Anterior cingulate cortex (tissue), 58 donors: ENCODE data around the gene GREB1.
A peak's percentile ranks its signal among the peaks of the same experiment; 100 is the strongest.

Source experiments
- DNase-seq, 58 donors: peaks; one replicate each; lab custom pipeline; 2025; lab: John Stamatoyannopoulos, UW

The GREB1 gene

DNA sequence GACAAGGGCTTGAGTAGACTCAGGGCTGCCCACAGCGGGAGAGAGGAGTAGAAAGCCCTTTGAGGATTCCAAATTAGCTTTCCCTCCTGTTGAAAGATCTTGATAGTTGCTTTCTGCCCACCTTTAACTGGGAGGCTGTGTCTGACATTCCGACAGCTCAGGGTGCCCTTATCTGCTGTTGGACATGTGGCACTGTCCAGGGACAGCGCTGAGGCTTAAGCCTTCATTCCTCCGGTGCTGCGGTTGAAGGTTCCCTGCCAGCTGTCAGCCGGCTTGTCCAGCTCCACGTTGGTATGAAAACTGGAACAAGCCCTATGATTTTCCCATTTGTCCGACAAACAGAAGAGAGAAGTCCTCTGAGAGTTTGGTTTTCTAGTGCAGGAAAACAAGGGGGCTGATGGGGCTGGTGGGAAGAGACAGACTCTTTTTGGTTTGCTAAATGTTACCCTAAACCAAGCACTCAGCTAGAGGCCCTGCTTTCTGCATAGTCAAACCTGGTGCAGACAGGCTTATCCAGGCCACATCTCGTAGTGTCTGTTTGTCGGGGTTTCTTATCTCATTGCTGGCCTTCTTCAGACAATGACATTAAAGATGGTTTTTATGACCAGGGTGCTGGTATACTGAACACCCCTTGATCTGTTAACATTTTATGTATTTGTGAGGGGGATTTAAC, 24.5 kb downstream of the GREB1 start:
- no peak for DNase-seq

DNA sequence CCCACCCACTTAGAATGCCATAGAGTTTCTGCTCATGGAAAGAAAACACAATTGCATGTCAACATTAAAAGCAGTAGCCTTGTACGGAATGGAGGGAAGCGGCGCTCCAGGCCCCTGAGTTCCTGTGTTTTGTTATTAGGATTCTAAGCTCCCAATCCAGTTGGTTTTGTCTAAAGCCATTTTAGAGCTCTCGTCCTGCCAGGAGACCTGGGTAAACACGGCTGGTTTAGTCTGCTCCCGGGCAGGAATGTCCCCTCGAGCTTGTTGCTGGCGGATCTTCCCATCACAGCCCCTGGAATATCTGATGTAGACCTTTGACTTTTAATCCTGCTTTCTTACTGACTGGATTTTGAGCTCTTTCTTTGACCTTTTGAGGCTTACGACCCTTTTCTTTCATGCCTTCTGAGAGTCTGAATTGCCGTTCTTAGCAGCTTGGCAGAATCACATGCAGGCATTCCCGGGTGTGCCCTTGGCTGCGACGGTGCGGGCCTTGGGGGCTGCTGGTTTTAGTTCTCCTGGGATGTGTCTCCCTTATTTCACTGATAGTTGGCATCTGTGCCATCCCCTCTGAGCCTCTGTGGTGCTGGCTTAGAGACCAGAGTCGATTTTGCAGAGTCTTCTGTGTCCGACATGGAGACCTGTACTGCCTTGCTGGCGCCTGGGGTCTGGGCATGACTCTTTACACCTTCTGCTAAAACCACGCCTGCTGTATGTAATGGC, 25.4 kb downstream of the GREB1 start:
- no peak for DNase-seq

DNA sequence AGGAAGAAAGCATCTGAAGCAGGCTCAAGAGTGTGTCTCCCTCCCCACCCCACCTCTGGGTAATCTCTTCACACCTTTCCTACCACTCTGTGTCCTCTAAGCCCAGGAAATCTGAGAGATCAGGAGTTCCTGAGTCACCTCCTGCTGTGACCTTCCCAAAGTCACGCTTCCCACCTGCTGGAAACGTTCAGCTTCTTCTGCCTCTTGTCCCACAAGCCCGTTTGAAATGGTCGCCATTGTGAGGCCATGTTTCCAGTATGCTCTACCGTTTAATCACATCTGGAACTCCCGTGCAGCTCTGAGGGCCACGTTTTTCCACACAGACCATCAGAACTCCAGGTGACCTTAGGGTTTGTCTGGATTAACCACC, 25.9 kb downstream of the GREB1 start:
- DNase-seq, result no peak

DNA sequence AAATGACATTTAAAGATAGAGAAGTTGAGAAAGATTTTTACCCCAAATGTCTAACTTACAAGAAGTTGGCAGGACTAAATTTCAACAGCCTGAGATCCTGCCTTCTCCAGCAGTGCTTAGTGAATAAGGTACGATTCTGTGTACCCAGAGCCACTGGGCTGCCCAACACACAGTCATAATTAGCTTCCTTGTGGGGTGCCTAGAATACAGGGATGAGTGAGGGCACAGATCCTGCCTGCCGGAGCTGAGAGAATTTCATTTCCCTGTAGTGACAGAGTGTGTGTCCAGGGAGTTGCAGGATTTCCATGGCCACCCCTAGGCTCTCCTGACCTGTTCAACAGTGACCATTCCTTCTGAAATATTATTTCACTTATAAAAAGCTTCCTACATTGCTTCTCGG, 27.0 kb downstream of the GREB1 start:
- no peak for DNase-seq

DNA sequence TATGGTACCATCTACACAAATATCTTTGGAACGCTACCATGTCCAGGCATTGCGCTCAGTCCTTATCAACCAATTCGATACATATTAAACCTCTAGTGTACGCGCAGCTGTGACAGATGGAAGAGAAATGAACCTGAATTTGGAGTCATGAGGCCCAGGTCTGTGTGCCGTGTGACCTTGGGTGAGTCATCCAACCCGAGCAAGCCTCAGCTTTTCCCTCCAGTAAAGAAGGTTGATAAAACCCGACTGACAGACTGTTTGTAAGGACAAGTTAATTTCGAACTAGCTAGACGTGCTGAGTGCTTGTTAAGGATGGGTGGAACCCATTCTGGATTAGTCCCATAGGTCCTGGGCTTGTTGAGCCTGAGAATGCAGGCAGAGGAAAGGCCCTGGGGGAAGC, 28.2 kb downstream of the GREB1 start:
- DNase-seq, result no peak

DNA sequence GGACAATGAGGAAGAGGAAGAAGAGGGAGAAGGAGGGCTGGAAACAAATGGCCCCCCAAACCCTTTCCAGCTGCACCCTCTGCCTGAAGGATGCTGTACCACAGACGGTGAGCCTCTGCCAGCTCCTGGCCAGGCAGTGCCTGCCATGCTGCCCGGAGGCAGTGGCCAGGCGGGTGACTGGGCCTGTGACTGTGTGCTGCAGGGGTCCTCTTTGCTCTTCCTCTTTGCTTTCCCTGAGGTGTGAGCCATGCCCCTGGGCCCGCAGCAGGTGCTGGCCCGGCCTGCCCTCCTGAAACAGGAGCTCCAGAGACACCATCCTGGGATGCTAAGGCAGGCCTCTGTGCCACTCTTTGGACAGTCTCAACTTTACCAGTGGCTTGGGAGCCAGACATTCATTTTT, 28.6 kb downstream of the GREB1 start:
- no peak for DNase-seq

DNA sequence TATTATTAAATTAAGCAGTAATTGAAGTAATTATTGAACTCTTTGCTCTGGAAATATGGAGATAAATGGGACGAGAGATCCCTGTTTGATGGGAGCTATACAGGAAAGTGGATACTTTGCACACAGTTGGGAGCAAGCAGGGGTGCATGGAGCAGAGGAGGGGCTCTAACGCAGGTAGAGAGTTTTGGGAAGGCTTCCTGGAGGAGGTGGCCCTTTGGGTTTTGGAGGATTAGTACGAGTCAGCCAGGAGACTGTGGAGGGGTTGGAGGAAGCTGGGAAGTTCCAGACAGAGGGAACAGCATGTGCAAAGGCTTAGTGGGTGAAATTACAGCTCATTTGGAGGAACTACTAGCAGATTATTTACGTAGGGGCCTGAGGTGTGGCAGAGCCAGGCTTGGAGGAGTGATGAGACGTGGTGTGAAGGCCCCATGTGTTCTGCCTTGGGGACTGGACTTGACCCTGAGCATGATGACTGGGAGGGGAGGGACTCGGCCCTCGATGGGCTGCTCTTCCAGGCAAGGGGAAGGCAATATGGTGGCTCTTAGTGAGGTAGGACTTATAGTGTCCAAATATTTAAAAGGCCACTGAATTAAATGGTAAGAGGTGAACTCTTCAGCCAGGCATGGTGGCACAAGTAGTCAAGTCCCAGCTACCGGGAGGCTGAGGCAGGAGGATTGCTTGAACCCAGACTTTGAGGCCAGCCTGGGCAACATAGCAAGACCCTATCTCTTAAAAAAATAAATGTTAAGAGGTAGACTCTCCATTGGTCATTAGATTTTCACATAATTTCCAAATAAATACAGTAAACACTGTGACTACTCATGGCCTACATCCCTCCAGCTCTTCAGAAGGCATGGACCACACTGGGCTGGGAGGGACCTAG, 30.2 kb downstream of the GREB1 start:
- no peak for DNase-seq

DNA sequence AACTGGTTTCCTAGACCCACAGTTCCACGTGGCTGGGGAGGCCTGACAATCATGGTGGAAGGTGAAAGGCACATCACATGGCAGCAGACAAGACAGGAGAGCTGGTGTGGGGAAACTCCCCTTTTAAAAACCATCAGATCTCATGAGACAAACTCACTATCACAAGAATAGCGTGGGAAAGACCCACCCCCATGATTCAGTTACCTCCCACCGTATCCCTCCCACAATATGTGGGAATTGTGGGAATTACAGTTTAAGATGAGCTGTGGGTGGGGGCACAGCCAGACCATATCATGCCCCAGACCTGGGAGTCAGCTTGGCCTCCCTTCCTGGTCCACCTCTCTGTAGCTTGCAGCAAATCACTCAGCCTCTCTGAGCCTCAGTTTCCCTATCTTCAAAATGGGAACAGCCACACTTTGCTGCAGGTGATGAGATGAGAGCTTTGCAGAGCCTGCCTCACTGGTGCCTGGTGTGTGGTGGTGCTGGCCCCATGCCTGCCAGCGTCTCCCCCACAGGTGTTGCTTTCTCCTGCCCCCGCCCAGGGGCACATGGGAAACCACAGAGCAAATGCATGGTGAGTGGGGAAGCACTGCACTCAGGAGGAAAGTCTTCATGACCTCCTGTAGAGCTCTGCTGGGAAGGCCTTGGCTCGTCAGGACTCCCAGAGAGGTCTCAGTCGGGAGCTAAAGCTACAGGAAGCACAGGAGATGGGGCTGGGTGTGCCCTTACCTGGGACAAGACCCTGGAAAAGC, 31.1 kb downstream of the GREB1 start:
- no peak for DNase-seq

DNA sequence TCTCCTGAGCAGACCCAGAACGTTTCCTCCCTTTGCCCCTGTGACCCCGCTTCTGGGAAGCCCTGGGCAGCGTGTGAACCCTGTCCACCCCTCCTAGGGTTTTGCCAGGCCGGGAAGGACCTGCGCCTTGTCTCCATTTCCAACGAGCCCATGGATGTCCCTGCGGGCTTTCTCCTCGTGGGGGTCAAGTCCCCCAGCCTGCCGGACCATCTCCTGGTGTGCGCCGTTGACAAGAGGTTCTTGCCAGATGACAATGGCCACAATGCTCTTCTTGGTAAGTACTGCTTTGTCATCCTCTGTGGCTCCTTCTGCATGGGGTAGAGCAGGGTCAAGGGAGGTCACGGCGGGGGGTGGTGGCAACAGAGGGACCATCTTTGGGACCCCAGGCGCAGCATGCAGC, 32.5 kb downstream of the GREB1 start:
- no peak for DNase-seq

DNA sequence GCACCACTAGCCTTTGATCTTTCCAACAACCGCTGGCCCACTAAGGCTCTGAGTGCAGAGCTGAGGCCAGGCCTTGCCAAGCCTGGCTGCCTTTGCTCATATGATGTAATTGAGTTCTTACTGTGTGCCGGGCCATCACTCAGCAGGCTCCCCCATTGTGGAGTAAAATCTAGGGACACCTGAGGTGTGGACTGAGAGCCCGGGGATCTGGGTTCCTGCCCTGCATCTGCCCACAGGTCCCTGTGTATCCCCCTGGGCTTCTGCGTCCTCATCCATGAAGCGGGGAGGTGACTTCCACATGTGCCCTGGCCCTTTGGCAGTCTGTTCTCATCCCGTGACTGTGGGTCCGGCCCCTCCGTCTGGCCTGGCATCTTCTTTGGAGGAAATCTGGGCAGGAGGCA, 33.8 kb downstream of the GREB1 start:
- peak in 2 of 58 donors; percentile 48 to 72 for DNase-seq

DNA sequence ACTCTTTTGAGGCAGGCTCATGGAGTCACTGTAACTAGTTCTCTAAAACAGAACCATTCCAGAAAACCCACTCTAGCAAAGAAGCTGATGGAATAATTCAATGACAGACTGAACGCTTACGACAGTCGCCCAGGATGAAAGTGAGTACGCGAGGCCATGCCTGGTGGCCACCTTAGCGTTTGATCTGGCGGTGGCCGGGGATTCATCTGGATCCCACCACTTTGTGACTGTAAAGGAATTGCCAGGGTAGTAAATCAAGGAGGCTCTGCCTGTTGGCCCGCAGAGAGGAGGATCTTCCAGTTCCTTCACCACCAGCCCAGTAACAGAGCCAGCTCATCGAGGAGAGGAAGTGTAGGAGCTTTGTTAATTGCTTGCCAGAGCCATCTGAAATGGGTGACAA, 34.6 kb downstream of the GREB1 start:
- no peak for DNase-seq

DNA sequence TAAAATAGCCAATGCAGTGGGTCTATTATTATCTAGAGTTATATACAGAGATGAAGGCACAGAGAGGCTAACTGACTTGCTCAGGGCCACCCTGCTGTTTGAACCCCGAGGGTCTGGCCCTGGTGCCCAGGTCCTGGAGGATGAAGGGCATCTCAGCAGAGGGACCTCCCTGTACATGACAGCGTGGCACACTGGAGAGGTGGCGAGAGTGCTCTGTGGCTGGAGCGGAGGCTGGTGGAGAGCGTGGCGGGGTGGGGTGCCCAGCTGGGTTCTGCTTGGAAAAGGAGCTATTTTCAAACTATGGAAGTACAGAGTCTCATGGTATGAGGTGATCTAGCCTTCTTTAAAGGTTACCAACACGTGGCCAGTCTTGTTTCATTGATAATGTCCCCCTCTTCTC, 35.8 kb downstream of the GREB1 start:
- no peak for DNase-seq

DNA sequence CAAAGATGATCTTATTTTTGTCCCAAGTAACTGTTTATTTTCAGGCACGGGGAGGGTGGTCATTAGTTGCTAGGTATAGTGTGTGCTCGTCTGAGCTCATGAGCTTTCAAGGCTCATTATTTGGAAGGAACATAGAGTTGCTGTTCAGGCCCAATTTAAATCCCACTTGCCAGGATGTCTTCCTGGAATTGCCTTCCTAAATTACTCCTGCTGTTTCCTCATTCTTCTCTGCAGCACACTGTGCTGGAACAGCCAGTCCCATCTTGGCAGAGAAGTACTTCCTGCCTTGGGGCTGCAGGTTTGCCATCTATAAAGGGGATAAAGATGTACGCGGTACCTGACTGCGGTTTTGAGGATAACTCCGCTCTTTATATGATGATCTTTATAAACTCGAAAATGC, 37.3 kb downstream of the GREB1 start:
- DNase-seq, result peak in 16 of 58 donors; percentile 10 to 72 (median 28)

DNA sequence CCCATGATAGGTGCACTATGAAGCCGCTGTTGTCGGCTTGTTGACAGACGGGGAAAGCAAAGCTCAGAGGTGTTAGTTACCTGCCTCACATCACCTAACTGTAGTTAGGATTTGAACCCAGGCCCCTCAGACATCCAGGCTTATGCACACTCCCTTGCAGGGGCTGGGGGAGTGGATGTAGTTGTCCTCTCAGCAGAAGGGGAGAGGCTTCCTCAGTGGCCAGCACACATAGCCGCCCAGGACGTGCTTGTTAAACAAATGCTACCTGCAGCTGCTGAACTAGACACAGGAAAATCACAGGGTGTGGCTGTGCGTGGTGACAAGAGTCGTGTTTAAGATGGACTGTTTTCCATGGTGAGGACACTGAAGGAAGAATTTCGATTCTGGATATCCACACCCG, 39.2 kb downstream of the GREB1 start:
- no peak for DNase-seq

DNA sequence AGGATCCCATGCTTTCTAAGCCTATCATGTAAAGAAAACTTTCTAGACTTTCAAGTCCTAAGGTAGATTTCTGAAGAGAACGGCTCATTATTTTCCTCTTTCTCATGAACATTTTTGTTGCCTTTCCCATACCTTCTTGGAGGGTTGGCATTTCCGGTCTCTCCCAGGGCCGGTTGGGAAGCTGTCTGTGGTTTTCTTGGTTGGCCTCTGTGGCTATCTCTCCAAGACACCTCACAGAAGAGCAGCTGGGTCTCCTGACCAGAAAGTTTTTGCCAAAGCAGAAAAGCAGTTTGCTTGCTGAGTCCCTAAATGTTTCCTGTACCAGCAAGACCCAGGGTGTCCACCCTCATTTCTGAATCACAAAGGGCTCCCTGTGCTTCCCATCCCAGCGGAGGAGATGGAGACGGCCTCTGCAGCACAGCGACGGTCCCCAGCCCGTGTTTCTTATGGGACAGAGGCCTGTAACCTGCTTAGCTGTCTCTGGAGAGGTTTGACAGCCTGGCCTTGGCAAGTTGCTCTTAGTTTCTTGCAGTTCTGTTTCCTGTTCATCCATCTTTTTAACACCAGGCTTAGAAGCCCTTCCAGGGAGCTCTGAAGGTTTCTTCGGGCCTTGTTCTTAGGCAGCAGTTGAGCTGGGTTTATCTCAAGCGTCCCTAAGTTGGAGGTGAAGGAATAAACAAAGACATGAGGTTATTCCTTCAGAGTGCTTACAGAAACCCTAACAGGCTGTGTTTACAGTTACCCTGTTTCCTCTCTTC, 39.8 kb downstream of the GREB1 start:
- DNase-seq, result no peak

DNA sequence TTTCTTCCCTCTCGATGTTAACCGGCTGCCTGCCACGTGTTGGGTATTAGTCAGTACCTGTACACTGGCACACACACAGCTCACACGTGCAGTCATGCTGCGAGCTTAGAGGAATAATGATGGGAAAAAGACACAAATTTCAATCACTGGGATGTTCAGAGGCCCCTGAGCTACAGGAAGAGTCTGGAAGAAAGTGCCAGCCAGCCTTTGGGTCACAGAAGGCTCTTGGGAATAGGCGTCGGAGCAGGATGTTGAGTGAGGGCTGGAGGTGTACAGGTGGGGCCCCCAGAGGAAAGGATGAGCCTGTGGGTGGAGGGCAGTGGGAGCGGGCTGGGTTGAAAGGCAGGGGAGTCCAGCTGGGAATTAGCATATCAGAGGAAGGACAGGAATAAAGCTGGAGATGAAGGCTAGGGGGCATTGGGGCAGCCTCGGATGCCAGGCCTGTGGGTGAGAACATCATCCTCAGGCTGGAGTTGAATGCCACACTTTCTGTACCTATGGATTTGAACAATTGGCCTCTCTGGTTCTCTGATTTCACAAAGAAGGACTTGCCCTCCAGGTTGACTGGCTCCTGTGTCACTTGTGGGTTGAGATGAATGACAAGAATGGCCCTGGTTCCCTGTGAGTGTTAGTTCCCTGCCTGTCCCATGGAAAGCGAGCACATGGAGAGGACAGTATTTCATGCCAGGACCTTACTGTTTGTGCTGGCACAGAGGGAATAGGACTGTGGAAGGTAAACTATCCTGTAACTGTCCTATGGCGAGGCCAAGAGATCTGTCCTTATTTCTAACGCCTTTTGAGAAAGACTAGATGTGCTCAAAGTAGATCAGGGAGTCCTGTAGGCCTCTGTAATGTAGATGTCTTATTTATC, 40.6 kb downstream of the GREB1 start:
- no peak for DNase-seq

DNA sequence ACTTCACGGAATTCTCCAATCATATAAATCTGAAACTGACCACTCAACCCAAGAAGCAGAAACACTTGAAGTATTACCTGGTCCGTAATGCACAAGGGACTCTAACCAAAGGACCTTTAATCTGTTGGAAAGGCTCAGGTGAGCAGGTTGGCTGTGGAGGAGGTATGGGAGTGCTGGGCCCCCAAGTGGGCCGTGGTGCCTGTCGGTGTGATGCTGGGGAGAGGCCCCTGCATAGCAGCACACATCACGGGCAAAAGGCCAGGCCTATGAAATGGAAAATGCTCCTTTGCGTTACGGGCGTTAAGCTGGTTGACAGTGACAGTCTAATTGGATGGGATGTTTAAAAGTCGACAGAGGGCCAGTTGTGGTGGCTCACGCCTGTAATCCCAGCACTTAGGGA, 42.6 kb downstream of the GREB1 start:
- DNase-seq, result no peak

DNA sequence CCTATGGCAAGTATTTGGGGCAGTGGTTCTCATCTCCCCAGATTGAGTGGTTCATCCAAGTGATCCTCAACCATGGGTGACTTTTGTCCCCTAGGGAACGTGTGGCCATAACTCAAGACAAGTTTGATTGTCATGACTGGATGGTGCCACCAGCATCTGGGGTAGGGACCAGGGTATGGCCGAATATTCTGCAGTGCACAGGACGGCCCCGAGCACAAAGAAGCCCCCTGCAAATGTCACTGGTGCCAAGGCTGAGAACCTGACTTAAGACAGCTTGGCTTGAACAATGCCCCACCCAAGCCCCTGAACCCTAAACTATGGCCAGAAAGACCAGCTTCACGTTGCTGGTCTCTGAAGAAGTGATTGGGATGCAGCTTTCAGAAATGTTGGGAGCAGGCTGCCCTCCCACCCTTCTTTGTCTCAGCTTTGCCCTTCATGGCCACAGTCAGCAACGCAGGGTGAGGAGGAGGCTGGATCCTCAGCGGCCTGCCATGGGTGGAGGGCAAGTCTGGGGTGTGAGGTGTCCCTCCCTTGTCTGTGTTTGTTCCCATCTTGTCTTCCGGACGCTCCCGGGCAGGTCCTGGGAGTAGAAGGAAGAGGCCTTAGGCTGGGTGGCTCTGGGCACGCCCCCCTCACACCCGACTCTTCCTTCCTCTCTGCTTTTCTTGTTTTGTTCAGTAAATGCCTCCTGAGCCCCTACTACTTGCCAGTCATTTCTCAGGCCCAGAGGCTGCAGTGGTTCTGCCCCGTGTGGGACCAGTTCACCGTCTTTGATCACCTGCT, 43.4 kb downstream of the GREB1 start:
- no peak for DNase-seq
